CD4-positive, alpha-beta T cell treated with Interferon gamma for 1 hour (primary cell): ENCODE measurements around the gene DNASE1L2.
"Not testable (repeated sequence)": the region's sequence is repeated elsewhere in the genome, so short reads cannot be mapped to it uniquely, and the experiment has no call there.

ENCODE experiments used
- DNase-seq: peaks from one replicate; pipeline ENCODE4 v3.0.0-alpha.2; 2020

The DNASE1L2 gene

GRCh38 chr16:2226245-2226793, 9.9 kb upstream of the DNASE1L2 start:
- no peak for DNase-seq

- no peak for DNase-seq
Measured at GRCh38 chr16:2226918-2227317, 9.3 kb upstream of the DNASE1L2 start.

- DNase-seq = no peak
Measured at GRCh38 chr16:2228161-2228824, 8.0 kb upstream of the DNASE1L2 start.

- no peak for DNase-seq
Measured at GRCh38 chr16:2229091-2229490, 7.2 kb upstream of the DNASE1L2 start.

- DNase-seq = no peak
Measured at GRCh38 chr16:2229632-2230250, 6.5 kb upstream of the DNASE1L2 start.

GRCh38 chr16:2230376-2230775, 5.9 kb upstream of the DNASE1L2 start:
- no peak for DNase-seq

- DNase-seq = no peak
Measured at GRCh38 chr16:2231016-2231931, 5.0 kb upstream of the DNASE1L2 start.

GRCh38 chr16:2232094-2232990, 3.9 kb upstream of the DNASE1L2 start:
- no peak for DNase-seq

GRCh38 chr16:2233046-2233775, 3.0 kb upstream of the DNASE1L2 start:
- no peak for DNase-seq

GRCh38 chr16:2233872-2234812, 2.1 kb upstream of the DNASE1L2 start:
- no peak for DNase-seq

- DNase-seq = no peak
Measured at GRCh38 chr16:2234813-2235170, 1.5 kb upstream of the DNASE1L2 start.

- DNase-seq = no peak
Measured at GRCh38 chr16:2235234-2235651, 1.0 kb upstream of the DNASE1L2 start.

GRCh38 chr16:2235695-2236336, 428 bp upstream of the DNASE1L2 start:
- no peak for DNase-seq

GRCh38 chr16:2237102-2237482, 848 bp downstream of the DNASE1L2 start:
- DNase-seq = no peak

GRCh38 chr16:2237493-2238149, 1.4 kb downstream of the DNASE1L2 start:
- DNase-seq = no peak

GRCh38 chr16:2238150-2238837, 2.0 kb downstream of the DNASE1L2 start:
- DNase-seq = no peak

- no peak for DNase-seq
Measured at GRCh38 chr16:2238838-2239675, 2.8 kb downstream of the DNASE1L2 start.

- DNase-seq = not testable (repeated sequence)
Measured at GRCh38 chr16:2240331-2240730, 4.1 kb downstream of the DNASE1L2 start.
